AG04449 (cell line): ENCODE data around the gene NBEA.

Source experiments
- CTCF ChIA-PET: fragments of 350-600 bp; formaldehyde crosslinking; extraction: SDS; loops from one replicate; lab custom pipeline; 2021; ENCODE audit warnings: antibody characterized with exemption; lab: Yijun Ruan, JAX
- POLR2A ChIA-PET: fragments of 400-600, 350-600 bp; formaldehyde crosslinking; extraction: SDS; loops from one replicate; lab custom pipeline; 2020; ENCODE audit warnings: antibody characterized with exemption, inconsistent platforms; lab: Yijun Ruan, JAX
- DNase-seq: peaks from one replicate; pipeline ENCODE4 v3.0.0-alpha.2; 2010; ENCODE audit warnings: low read depth, low spot score
- H3K4me3 ChIP-seq: 2 replicates; pipeline ENCODE4 v1.5.1; 2011; ENCODE audit warnings: low read depth, mild to moderate bottlenecking, control low read depth, low read length
- CTCF ChIP-seq: IDR thresholded peaks from one replicate; pipeline ENCODE4 v1.5.1; 2011; ENCODE audit warnings: mild to moderate bottlenecking, moderate library complexity, low read length, control low read depth, inconsistent platforms; ENCODE audit not compliant: insufficient read depth; ENCODE audit errors: missing control alignments

The NBEA gene

GRCh38 chr13:35711909-35712308 is 769.8 kb downstream of the NBEA start:
- CTCF ChIA-PET: no interaction called here
- no peak overlapping the region for H3K4me3 ChIP-seq
- POLR2A ChIA-PET: no interaction called here
- no peak for TF ChIP-seq CTCF
- no peak for DNase-seq

- peak; percentile 84 for DNase-seq
- CTCF ChIA-PET: interaction anchor here (0.9 to 2.8 kb wide), 12 partner anchors 8 to 83 kb away, joined by 3 to 18 read pairs (median 5); no protein-coding TSS in a partner anchor
- POLR2A ChIA-PET: interaction anchor here (0.8 to 1.5 kb wide), 2 partner anchors 12 to 14 kb away, joined by 4 to 12 read pairs; no protein-coding TSS in a partner anchor
- no peak overlapping the region for H3K4me3 ChIP-seq
- no peak for TF ChIP-seq CTCF
These were observed 771.1 kb downstream of the NBEA start for GRCh38 chr13:35712907-35713761.

GRCh38 chr13:35714121-35714520 is 772.1 kb downstream of the NBEA start:
- no peak for DNase-seq
- no peak overlapping the region; the same call in 1 of the 2 replicates for H3K4me3 ChIP-seq
- POLR2A ChIA-PET: no interaction called here
- TF ChIP-seq CTCF: no peak
- CTCF ChIA-PET: interaction anchor here (0.7 to 2.8 kb wide), 9 partner anchors 9 to 247 kb away, joined by 3 to 18 read pairs (median 5); no protein-coding TSS in a partner anchor

- no peak for DNase-seq
- ChIA-PET POLR2A (no interaction called here), CTCF (interaction anchor here (0.7 to 9.5 kb wide), 9 partner anchors 8 to 248 kb away, joined by 3 to 136 read pairs (median 7); no protein-coding TSS in a partner anchor)
- no peak overlapping the region for H3K4me3 ChIP-seq
- no peak for TF ChIP-seq CTCF
These were observed 772.7 kb downstream of the NBEA start for GRCh38 chr13:35714588-35715377.

- no peak overlapping the region for H3K4me3 ChIP-seq
- ChIA-PET CTCF (interaction anchor here (0.9 to 9.5 kb wide), 4 partner anchors 72 to 505 kb away, joined by 3 to 136 read pairs (median 5); no protein-coding TSS in a partner anchor), POLR2A (interaction anchor here (1.0 kb wide), 1 partner anchor 16 kb away, joined by 5 read pairs; no protein-coding TSS in a partner anchor)
- no peak for DNase-seq
- TF ChIP-seq CTCF: no peak
These were observed 774.1 kb downstream of the NBEA start for GRCh38 chr13:35716186-35716585.

- CTCF ChIA-PET: interaction anchor here (0.9 to 9.5 kb wide), 4 partner anchors 72 to 506 kb away, joined by 3 to 136 read pairs (median 5); no protein-coding TSS in a partner anchor
These were observed 774.7 kb downstream of the NBEA start for GRCh38 chr13:35716729-35717128.

More at GRCh38 chr13:35716729-35717128, 774.7 kb downstream of the NBEA start:
- H3K4me3 ChIP-seq: no peak overlapping the region
- no peak for DNase-seq
- no peak for TF ChIP-seq CTCF
- POLR2A ChIA-PET: interaction anchor here (1.0 kb wide), 1 partner anchor 17 kb away, joined by 5 read pairs; no protein-coding TSS in a partner anchor
